SW480 (cell line): ENCODE data around the gene PRKN.
"Not testable (repeated sequence)": the region's sequence is repeated elsewhere in the genome, so short reads cannot be mapped to it uniquely, and the experiment has no call there.

Experiments
- DNase-seq: peaks from one replicate; pipeline ENCODE4 v3.0.0-alpha.2; 2016; ENCODE audit warnings: low spot score

Gene PRKN

GRCh38 chr6:162443101-162443500 lies 284.5 kb downstream of the PRKN start:
- no peak for DNase-seq

- peak; percentile 4 for DNase-seq
These were observed 284.9 kb downstream of the PRKN start for GRCh38 chr6:162442687-162443086.

GRCh38 chr6:162441991-162442390 lies 285.6 kb downstream of the PRKN start:
- no peak for DNase-seq

- DNase-seq: no peak
These were observed 288.6 kb downstream of the PRKN start for GRCh38 chr6:162438980-162439379.

- no peak for DNase-seq
These were observed 292.5 kb downstream of the PRKN start for GRCh38 chr6:162435071-162435470.

GRCh38 chr6:162421004-162421403 lies 306.6 kb downstream of the PRKN start:
- no peak for DNase-seq

GRCh38 chr6:162416831-162417537 lies 310.6 kb downstream of the PRKN start:
- no peak for DNase-seq

- no peak for DNase-seq
These were observed 311.3 kb downstream of the PRKN start for GRCh38 chr6:162416307-162416706.

GRCh38 chr6:162409741-162410691 lies 317.6 kb downstream of the PRKN start:
- no peak for DNase-seq

- no peak for DNase-seq
These were observed 318.6 kb downstream of the PRKN start for GRCh38 chr6:162408826-162409535.

GRCh38 chr6:162404951-162405350 lies 322.6 kb downstream of the PRKN start:
- DNase-seq: no peak

GRCh38 chr6:162403031-162403430 lies 324.5 kb downstream of the PRKN start:
- no peak for DNase-seq

GRCh38 chr6:162395181-162395580 lies 332.4 kb downstream of the PRKN start:
- DNase-seq: no peak

GRCh38 chr6:162390961-162391811 lies 336.4 kb downstream of the PRKN start:
- not testable (repeated sequence) for DNase-seq

- DNase-seq: no peak
These were observed 338.1 kb downstream of the PRKN start for GRCh38 chr6:162389343-162390085.

GRCh38 chr6:162388383-162388777 lies 339.2 kb downstream of the PRKN start:
- no peak for DNase-seq

GRCh38 chr6:162387718-162388382 lies 339.7 kb downstream of the PRKN start:
- DNase-seq: no peak

- DNase-seq: no peak
These were observed 341.6 kb downstream of the PRKN start for GRCh38 chr6:162385980-162386379.

- no peak for DNase-seq
These were observed 347.7 kb downstream of the PRKN start for GRCh38 chr6:162379757-162380409.

- no peak for DNase-seq
These were observed 349.8 kb downstream of the PRKN start for GRCh38 chr6:162377735-162378134.
